Panc1 (cell line): Measurements from ENCODE around the gene KRT72.

Experiments used
- POLR2AphosphoS5 ChIP-seq: IDR thresholded peaks from 2 replicates; pipeline ENCODE4 v1.6.1; 2012; ENCODE audit warnings: mild to moderate bottlenecking, low read depth, low read length, moderate library complexity
- SIN3A ChIP-seq: IDR thresholded peaks from 2 replicates; pipeline ENCODE4 v1.6.1; 2012; ENCODE audit warnings: low read depth, mild to moderate bottlenecking, low read length, moderate library complexity, borderline replicate concordance; ENCODE audit not compliant: insufficient read depth
- TCF7L2 ChIP-seq: IDR thresholded peaks from 2 replicates; pipeline ENCODE4 v1.6.1; 2011; ENCODE audit warnings: mild to moderate bottlenecking, low read depth, low read length, inconsistent platforms
- TF ChIP-seq, protein P1 (sequence below): fragments of 450-650 bp; IDR thresholded peaks from 2 replicates; pipeline ENCODE4 v1.5.1; 2017; ENCODE audit warnings: mild to moderate bottlenecking
- TF ChIP-seq, protein P2 (sequence below), 2 experiments: IDR thresholded peaks; 2 replicates each; pipeline ENCODE4 v1.6.1; 2011 to 2012; ENCODE audit warnings: low read depth in 2 of 2, control low read depth in 1 of 2, low read length in 1 of 2, mild to moderate bottlenecking in 1 of 2, moderate library complexity in 1 of 2; ENCODE audit not compliant: insufficient read depth in 1 of 2

DNA sequence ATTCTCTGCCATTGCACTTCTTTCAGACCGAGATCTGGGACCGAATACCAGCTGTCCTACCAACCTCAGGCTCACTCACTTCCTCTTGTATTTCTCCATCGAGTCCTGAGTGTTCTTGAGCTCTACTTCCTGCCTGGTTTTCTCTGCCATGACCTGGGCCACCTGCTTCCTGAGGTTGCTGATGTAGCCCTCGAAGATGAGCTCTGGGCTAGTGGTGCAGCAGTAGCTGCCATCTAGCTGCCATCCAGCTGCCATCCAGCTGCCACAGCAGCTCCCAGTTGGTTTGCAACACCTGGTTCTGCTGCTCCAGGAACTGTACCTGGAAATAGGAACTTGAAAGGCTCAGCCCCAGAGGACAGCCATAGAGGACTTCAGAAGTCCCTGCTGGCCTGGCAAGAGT is 32.1 kb upstream of the KRT72 start:
- TF ChIP-seq, protein P1, sequence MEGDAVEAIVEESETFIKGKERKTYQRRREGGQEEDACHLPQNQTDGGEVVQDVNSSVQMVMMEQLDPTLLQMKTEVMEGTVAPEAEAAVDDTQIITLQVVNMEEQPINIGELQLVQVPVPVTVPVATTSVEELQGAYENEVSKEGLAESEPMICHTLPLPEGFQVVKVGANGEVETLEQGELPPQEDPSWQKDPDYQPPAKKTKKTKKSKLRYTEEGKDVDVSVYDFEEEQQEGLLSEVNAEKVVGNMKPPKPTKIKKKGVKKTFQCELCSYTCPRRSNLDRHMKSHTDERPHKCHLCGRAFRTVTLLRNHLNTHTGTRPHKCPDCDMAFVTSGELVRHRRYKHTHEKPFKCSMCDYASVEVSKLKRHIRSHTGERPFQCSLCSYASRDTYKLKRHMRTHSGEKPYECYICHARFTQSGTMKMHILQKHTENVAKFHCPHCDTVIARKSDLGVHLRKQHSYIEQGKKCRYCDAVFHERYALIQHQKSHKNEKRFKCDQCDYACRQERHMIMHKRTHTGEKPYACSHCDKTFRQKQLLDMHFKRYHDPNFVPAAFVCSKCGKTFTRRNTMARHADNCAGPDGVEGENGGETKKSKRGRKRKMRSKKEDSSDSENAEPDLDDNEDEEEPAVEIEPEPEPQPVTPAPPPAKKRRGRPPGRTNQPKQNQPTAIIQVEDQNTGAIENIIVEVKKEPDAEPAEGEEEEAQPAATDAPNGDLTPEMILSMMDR: no peak
- TF ChIP-seq POLR2AphosphoS5 (no peak), TCF7L2 (no peak), SIN3A (no peak)
- TF ChIP-seq, protein P2, sequence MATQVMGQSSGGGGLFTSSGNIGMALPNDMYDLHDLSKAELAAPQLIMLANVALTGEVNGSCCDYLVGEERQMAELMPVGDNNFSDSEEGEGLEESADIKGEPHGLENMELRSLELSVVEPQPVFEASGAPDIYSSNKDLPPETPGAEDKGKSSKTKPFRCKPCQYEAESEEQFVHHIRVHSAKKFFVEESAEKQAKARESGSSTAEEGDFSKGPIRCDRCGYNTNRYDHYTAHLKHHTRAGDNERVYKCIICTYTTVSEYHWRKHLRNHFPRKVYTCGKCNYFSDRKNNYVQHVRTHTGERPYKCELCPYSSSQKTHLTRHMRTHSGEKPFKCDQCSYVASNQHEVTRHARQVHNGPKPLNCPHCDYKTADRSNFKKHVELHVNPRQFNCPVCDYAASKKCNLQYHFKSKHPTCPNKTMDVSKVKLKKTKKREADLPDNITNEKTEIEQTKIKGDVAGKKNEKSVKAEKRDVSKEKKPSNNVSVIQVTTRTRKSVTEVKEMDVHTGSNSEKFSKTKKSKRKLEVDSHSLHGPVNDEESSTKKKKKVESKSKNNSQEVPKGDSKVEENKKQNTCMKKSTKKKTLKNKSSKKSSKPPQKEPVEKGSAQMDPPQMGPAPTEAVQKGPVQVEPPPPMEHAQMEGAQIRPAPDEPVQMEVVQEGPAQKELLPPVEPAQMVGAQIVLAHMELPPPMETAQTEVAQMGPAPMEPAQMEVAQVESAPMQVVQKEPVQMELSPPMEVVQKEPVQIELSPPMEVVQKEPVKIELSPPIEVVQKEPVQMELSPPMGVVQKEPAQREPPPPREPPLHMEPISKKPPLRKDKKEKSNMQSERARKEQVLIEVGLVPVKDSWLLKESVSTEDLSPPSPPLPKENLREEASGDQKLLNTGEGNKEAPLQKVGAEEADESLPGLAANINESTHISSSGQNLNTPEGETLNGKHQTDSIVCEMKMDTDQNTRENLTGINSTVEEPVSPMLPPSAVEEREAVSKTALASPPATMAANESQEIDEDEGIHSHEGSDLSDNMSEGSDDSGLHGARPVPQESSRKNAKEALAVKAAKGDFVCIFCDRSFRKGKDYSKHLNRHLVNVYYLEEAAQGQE (IDR thresholded peaks at IDR 0.05; ENCODE audit: insufficient read depth in 1 of 2, low read depth in 2 of 2, low read length in 1 of 2): no peak
